ENCODE data around the gene PCBD1.

Gene PCBD1

DNA sequence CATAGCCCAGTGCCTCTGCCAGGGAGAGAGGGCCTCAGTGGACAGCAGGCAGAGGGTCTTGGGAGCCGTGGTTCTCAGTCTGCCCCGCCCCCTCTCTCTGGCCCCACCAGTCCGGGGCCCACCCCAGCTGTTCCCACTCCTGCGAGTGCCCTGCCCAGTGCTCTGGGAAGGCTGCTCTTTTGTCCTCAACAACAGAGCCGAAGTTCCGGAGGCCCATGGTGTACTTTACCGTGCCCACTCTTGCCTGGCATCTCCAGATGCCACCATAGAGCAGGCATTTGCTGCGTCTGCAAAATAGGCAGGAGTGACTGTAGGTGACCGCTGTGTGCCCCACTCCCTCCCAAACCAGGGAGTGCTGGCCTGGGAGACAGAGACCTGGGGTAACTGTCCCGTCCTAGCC lies 29.3 kb upstream of the PCBD1 start:
- DNase-seq (ENCODE audit: low spot score), result no peak

DNA sequence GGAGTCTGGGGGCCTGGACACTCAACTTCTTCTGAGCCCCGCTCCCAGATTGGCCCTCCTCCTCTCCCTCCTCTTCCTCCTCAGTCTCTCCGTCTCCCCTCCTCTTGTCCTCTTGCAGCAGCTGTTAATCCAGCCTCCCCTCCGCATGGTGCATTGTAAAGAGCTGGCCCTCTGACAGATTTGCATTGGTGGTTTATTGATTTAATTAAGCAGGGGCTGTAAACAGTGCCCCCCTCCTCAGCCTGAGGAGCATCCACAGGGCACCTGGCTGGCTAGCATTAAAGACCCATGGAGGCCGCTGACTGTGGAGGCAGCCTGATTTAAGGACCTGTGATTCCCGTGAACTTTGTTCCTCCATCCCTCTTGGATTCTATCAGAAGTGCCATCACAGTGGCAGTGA lies 28.9 kb upstream of the PCBD1 start:
- no peak for DNase-seq (ENCODE audit: low spot score)

DNA sequence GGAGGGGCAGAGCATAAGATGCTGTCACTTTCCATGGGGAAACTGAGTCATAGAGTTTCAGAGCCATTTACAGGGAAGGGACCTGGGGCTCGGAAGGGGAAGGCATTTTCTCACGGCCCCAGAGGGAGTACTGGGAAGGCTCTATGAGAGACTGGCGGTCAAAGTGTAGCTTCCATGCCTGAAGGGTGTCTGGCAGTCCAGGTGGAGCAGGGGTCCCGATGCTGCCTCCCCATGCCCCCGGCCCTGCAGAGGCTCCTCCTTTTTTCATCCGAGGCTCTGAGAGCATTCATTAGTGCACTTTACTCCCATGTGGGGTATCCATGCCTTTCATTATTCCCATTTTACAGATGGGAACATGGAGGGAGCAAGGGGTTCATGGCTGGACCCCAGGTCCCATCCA lies 27.9 kb upstream of the PCBD1 start:
- DNase-seq (ENCODE audit: low spot score), result no peak

DNA sequence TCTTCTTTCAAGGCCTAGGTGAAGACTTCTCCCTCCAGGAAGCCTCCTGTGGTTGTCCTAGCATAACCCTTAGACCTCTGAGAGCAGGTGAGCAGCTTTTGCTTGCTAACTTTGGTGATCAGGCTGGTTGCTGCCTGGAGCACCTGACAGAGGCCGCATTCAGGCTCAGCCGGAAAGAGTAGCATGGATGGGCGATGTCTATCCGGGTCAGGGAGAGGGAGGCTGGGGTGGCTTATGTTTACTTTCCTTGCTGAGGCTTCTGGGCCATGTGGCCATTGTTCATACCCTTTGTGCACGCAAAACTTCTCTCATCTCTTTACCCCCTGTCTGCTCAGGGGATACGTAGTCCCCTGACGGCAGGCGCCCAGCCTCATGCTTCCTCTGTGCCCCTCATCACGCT lies 27.4 kb upstream of the PCBD1 start:
- no peak for DNase-seq (ENCODE audit: low spot score)

DNA sequence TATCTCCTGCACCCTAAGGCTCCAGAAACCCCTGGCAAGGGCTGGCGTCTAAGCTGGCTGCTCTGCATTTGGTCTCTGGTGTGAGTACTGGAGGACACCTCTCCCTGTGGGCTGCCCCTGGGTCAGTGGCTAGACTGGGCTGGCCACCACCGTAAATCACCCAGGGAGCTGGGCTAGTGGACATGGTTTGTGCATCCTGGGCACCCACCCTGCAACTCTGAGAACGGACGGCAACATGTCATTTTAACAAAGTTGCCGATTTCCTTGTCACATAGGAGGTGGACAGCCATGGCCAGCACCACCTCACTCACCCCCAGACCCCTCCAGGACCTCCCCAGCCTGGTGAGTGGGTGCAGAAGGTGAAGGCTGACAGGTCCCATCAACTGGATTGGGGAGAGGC lies 26.8 kb upstream of the PCBD1 start:
- DNase-seq (ENCODE audit: low spot score), result no peak

DNA sequence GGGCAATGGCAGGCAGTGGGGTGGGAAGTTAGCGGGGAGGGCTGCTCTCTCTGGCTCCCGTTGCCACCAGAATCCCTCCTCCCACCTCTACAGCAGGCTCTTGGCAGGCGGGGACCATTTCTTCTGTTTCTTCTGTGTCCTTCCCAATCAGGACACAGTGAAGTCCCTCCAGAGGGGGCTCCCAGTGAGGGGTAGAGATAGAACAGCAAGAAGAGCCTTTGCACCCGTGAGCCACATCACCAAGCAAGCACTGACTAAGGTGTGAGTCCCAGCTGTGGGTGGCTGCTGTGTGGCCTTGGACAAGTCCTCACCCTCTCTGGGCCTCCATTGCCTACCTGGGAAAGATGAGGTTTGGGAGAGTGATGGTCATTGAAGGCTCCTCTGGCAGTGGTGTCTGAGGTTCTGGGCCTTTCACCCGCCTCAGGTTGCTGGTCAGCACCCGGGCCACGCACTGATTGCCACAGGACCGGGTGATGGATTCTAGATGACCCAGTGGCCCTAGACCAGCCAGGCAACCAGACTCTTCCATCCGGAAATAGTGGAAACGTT lies 26.0 kb upstream of the PCBD1 start:
- DNase-seq (ENCODE audit: low spot score), result no peak

DNA sequence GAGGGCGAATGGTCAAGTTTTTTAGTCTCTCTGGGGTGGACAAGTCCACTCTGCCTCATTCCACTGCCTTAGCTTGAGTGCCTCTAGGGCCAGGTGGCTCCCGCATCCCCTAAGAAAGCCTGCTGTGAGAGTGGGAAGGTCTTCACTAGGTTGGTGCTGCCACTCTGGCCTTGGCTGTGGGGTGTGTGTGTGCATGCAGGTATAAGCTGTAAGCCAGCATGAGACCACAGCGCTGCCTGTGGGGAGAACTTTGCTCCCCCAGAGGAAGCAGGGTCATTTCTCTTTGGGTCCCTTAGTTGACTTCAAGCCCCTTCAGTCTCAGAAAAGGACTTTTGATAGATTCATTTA lies 25.5 kb upstream of the PCBD1 start:
- no peak for DNase-seq (ENCODE audit: low spot score)

DNA sequence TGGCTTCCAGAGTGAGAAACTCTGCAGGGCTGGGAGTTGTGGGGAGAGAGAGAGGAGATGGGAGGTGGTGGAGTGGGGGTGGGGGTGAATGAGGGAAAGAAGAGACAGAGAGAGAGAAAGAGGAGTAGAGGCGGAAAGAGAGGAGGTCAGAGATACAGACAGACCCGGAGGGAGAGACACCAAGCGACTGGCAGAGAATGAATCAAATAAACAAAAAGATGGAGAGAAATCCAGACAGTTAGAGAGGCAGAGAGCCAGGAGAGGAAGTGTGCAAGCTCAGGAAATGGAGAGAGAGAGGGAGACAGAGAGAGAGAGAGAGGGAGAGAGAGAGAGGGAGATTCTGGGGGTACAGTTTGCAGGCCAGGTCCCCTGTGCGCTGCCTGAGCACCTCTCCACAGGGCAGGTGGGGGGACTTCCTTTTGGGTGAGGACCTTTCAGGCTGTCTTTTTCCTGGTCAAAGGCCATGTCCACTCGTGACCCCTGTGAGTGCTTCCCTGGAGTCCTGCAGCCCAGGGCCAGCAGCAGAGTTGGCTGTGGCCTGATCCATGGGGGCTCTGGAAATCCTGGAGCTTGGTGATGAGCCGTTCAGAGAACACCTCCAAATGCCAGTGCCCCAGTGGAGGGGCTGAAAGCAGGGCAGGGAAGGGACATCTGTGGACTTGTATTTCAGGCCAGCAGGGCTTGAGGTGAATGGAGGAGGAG lies 25.0 kb upstream of the PCBD1 start:
- no peak for DNase-seq (ENCODE audit: low spot score)

DNA sequence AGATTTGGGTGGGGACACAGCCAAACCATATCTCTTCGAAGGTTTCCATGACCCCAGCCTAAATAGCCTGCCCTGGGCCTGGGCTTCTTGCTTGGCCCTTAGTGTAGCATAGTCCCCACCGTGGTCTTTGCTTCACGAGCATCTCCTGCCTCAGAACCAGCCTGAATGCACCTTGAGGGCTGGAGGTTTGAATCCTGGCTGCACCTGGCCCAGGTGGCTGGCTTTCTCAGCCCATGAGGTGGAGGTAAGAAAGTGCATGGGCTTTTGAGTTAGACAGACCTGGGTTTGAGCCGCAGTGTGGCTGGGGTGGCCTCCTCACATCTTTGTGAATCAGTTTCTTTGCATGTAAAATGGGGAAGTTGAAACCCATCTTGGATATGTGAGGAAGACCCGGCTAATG lies 24.2 kb upstream of the PCBD1 start:
- DNase-seq (ENCODE audit: low spot score), result no peak

DNA sequence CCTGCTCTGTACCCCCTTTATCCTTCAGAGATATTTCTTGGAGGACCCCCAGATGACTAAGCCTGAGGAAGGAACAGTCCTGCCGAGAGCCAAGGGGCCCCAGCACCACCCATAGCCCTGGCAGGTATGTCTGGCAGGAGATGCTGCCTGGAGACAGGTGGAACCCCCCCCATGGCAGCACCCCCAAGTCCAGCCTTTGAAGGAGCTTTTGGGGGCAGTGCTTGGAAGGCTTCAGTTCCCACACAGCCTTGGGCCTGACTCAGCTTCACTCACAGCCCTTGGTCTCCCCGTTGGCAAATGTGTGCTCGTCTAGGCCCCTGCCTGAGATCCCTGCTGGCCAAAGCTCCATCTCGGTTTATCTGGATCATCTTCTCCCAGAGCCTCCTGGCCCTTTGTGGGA lies 23.0 kb upstream of the PCBD1 start:
- DNase-seq (ENCODE audit: low spot score), result no peak

DNA sequence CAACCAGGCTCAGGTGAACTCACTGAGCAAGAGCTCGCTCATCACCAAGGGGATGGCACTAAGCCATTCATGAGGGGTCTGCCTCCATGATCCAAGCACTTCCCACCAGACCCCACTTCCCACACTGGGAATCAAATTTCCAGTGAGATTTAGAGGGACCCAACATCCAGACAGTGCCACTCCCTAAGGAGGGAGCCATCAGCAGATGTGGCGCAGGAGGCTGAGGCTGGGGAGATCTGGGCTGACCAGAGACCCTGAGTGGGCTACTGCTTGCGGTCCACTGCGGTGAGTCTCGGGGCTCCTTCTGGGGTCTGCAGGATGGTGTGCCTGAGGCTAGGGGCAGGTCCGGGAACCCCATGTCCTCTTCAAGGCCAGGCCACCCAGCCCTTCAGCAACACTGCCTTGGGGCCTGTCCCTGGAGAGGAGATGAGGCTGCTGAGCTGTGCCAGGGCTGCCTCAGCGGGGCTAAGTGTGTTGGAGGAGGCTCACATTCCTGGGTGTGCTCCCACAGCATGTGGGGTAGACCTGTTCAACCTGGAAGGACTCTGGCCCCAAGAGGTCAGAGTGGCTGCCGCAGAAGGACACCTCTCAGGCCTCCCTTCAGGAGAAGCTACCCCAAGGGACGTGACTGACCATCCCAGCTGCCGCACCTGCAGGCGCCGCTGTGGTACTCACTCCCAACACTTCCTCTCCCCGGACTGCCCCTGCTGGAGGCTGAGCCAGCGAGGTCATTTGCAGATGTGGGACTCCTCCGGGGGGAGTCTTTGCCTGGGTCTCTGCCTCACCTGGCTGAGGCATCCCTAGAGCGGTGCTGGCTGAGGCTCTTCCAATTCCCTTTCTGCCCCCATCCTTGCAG lies 22.3 kb upstream of the PCBD1 start:
- DNase-seq (ENCODE audit: low spot score), result no peak

DNA sequence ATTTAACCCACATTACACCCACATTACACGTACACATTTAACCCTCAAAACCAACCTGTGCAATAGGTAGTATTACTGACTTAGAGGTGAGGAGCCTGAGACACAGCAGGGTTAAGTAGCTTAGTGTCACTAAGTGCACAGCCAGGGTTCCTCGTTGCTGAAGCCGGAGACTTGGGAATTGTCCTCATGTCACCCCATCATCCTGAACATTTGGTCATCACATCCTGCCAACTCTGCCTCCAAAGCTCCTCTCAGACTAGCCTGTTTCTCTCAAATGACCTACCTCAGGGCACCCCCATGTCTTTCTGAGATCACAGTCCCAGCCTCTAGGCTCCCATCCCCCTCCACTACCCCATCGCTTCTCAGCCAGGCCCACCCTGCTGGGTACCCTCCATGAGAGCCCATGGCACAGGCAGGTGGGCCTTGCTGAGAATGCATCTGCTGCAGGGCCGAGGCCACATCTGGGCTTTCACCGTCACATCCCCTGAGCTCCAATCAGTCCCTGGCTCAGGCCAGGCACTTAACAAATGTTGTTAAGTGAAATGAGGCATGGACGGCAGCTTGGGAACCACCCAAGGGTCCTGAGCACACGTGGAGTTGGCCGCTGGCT lies 21.1 kb upstream of the PCBD1 start:
- no peak for DNase-seq (ENCODE audit: low spot score)

DNA sequence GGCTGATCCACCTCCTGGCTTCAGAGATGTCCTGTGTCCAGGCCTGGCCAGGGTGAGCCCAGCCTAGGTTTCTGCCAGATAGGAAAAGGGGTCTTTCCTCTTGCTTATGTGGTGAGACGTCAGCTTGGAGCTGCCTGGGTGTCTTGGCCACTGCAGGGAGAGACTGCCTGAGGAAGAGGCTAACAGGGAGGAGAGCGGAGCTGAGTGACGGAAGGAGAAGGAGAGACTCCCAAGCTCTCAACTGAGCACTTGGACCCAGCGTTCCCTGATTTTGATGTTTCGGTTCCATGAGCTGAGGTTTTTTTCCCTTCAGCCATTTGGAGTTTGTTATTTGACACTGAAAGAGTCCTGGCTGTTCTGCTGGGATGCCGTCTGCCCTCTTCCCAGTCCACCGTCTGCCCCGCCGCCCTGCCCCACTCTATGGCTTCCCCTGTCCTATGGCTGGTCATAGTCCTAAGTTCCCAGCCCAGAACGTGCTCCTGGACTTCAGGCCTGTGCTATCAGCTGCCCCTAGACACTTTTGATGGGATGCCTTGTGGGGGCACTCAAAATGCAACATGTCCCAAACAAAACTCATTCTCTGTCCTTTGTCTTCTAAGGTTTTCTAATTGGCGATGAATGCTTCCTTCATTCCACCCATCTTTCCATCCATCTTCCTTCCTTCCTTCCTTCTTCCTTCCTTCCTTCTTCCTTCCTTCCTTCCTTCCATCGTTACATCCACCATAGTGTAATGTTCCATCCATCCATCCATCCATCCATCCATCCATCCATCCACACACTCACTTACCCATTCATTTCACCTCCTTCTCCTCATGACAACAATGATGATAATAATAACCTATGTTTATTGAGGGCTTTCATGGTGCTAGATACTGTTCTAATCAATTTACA lies 20.3 kb upstream of the PCBD1 start:
- DNase-seq (ENCODE audit: low spot score), result no peak

DNA sequence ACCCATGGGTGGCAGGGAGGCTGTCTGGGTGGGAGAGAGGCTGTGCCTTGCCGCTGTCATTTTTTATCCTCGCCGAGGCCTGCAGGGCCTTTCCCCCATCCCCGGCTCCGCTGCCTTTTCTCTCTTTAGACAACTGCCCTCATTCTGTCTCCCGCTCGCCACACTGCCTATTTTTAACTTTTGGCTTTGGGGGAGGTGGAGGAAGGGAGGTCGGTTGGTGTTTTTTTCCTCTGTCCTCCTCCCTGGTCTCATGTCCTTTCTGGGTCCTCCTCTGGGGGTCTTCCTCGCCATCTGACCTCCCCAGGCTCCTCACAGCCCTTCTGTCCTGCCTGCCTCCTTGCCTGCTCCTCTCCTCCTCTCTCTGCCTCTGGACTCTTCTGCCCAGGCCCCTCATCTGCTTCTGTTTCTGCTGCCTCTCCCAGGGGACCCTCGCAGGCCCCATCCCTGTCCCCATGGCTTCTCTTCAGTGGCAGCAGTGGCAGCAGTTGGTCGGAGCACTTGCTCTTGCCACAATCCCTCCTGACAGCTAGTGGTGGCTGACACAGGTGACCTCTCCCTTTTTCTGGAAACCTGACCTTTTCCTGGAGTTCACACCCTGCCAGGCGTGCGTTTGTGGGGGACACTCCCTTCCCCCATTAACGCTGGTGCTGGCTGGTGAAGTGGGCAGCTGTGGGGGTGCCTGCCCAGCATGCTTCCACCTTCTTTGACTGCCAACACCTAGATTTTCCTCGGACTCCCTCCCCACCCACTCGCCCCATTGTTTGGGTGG lies 19.5 kb upstream of the PCBD1 start:
- no peak for DNase-seq (ENCODE audit: low spot score)

DNA sequence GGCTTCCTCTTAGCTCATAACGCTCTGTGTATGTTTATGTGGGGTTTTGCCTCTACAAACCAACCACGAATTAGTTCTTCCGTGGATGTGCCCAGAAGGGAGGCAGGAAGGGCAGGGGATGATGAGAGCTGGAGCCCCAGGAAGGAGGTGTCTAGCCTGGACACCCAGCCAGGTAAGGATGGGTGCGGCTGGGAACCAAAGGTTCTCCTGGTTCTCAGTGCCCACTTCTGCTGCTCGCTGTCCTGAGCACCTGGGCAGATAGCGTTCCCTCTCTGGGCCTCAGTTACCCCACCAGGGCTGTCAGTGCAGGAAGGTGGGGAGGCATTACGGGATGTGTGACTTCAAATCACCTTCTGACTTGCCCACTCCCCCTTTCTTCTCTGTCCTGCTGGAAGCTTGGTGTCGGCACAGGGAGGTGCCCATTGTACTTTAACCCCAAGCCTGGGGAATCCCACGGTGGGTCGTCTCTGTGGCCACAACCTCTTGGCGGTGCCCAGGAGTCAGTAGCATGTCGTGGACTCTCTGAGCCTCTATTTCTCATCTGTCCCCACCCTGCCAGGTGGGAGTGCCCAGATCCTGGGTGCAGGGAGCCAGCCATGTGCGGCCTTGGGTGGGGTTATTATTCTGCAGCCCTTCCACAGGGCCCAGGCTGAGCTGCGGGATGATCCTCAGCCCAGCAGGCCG lies 18.7 kb upstream of the PCBD1 start:
- DNase-seq (ENCODE audit: low spot score), result no peak

DNA sequence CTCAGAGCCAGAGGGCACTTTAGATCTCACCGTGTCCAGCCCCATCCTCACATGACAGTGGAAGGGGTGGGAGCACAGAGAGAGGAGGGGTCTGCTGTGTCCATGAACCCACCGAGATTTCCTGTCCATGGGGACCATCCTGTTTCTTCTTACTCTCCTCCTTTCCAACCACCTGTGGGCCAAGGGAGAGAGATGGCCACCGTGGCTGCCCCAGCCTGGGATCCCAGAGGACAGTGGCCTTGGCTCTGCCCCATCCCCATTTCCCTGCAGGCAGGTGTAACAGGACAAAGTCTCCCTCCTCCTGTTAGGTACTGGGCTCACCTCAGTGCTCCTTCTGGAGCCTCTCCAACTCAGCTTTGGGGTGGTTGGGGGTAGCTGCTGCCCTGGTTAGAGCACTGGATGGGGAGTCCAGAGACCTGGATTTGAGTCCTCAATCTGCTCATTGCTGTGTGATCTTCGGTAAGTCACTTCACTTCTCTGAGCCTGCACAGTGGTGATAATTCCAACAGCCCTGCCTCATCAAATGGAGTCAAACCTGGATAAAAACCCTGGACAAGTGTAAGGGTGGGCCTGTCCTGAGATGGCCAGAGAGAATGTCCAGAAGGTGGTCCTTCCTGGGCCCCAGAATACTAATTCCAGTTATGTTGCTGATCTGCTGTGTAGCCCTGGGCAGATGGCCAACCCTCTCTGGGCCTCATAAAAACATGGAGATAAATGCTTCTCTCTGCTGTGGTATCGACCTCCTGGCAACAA lies 17.8 kb upstream of the PCBD1 start:
- DNase-seq (ENCODE audit: low spot score), result no peak

DNA sequence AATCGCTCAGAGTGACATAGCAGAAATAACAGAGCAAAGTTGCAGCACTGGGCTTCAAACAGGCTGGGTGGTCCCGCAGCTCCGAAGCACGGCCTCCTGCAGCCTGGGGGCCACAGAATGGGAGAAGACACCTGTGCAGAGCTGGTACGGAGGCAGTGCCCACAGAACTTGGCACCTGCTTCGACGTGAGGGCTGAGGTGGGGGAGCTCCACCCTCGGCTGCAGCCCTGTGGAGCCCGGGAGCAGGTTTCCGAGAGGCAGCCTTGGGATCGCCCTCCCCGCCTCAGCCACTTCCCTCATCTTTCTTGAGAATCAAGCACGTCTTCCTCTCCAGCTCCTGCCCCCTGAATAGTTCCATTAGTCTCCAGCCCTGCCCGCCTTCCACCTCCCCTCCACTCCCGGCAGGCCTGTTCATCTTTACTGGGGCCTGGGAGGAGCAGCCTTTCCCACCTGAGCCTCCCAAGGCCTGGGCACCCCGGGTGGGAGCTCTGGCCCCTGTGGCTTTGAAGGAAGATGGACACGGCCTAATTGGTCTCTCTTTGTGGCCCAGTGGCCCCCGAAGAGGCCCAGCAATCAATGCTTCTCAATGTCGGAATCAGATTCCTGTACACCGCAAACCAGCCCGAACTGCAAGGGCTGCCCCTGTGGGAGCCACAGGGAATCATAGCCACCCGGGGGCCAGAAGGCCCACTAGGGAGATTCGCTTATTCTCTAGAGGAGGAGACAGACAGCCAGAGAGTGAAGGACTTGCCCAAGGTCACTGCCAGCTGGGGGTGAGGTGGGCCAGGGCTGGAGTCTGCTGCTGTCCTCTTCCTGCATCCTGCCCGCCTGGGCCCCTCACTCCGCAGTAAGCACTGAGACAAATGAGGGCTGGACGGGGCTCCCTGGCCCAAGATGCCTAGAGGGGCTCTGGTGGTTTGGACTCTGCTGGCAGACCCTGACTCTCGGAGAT lies 17.0 kb upstream of the PCBD1 start:
- DNase-seq (ENCODE audit: low spot score), result no peak

DNA sequence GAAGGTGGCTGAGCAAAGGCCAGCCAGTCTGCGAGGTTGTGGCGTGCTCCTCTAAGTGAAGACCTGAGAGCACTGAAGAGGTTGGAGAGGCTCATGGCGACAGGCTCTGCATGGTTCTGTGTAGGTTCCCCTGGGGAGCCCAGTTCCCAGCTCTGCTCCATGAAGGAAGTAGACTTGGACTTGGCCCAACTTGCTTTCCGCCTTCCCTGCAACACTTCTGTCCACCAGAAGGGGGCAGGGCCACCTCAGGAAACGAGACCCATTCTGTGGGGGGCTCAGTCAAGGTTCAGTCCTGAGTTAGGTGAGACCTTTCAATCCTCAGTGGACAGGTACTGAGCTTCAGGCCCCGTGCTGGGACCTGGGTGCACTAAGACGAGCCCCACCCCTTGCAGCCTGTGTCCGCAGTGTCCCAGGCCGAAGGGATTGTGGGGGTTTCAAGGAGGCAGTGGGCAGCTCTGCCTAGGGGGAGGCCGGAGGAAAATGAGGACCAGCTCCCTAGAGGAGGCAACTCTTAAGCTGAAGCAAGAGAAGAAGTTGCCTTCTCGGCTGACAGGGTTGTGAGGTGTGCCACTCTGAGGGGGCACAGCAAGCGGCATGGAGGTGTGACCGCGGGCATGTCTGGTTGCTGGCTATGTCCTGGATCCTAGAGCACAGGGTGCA lies 15.0 kb upstream of the PCBD1 start:
- peak; percentile 41 for DNase-seq (ENCODE audit: low spot score)
